ENCODE measurements around the gene CEP85L. TPM values are rescaled to one million over a fixed set of nuclear protein-coding genes. Genes with fewer than 3 reads are reported as not detected.

CEP85L gene
- polyA plus RNA-seq, 1 donor: 4.3 TPM

DNA sequence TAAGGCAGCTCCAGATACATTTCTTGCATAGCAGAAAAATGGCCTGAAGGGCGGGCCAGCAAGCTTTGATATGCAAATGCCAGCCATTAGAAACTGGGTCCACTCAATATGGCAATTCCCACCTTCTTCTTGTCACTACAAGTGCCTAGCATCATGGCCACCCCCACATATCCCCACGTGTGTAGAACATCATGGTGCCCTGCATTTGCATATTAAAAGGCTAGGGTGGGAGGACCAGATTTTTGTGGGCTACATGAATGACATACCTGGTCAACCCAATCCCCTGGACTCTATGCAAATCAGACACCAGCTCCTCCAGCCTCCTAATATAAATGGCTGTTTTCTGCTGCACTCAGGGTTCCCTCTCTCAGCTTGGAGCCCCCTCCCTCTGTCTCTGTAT is 71.6 kb downstream of the CEP85L start:
- Histone ChIP-seq H3K4me1 (ENCODE audit: control insufficient read depth, insufficient read depth, low read length) (no peaks in the 10 kb centered on the region), H3K9me3 (ENCODE audit: control insufficient read depth, low read depth, low read length) (peaks cover 7% of the 10 kb centered on the region), H3K27me3 (ENCODE audit: control insufficient read depth, insufficient read depth, low read length) (no peaks in the 10 kb centered on the region), H3K27ac (ENCODE audit: low read length) (no peak overlapping the region), H3K4me3 (ENCODE audit: low read length) (no peak overlapping the region), H3K36me3 (ENCODE audit: control insufficient read depth, insufficient read depth, low read length) (no peaks in the 10 kb centered on the region)
- DNase-seq: no peak
- no CpG with 5 or more reads among the region's 2 CpGs for WGBS (ENCODE audit: insufficient coverage, low lambda C conversion rate)

DNA sequence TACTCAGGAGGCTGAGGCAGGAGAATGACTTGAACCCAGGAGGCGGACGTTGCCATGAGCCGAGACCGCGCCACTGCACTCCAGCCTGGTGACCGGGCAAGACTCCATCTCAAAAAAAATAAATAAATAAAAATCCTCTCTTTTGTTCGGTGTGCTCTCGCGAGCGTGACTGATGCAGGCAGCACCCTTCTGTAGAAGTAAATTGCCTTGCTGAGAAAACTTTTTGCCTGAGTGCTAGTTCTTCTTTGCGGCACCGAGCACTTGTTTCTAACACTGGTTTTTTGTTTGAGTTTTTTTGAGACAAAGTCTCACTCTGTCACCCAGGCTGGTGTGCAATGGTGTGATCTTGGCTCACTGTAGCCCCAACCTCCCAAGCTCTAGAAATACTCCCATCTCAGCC is 72.8 kb downstream of the CEP85L start:
- no peak overlapping the region for H3K4me3 ChIP-seq (ENCODE audit: low read length)
- WGBS (ENCODE audit: insufficient coverage, low lambda C conversion rate): no CpG with 5 or more reads among the region's 12 CpGs
- H3K4me1 ChIP-seq (ENCODE audit: control insufficient read depth, insufficient read depth, low read length): no peaks in the 10 kb centered on the region
- no peak for DNase-seq
- H3K27ac ChIP-seq (ENCODE audit: low read length): no peak overlapping the region
- H3K27me3 ChIP-seq (ENCODE audit: control insufficient read depth, insufficient read depth, low read length): no peaks in the 10 kb centered on the region
- H3K9me3 ChIP-seq (ENCODE audit: control insufficient read depth, low read depth, low read length): peaks cover 12% of the 10 kb centered on the region
- no peaks in the 10 kb centered on the region for H3K36me3 ChIP-seq (ENCODE audit: control insufficient read depth, insufficient read depth, low read length)

DNA sequence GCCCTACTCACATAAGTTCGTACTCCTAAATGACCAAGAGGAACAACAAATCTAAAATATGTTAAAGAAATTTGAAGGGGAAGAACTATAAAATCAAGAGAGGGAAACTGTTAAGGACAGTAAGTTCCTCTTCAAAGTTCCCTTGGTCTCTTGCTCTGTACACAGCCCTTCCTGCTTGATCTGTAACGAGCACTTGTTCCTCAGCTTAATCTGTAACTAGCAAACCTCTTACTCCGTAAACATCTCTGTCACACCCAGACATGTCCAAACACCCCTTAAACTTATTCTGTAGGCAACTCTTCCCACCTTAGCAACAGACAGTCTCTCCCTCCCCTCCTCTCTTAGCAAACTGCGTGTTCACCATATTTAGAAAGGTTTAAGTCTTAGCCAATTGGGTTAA is 73.4 kb downstream of the CEP85L start:
- Histone ChIP-seq H3K4me3 (ENCODE audit: low read length) (no peak overlapping the region), H3K9me3 (ENCODE audit: control insufficient read depth, low read depth, low read length) (peaks cover 12% of the 10 kb centered on the region), H3K36me3 (ENCODE audit: control insufficient read depth, insufficient read depth, low read length) (no peaks in the 10 kb centered on the region), H3K4me1 (ENCODE audit: control insufficient read depth, insufficient read depth, low read length) (no peaks in the 10 kb centered on the region), H3K27ac (ENCODE audit: low read length) (no peak overlapping the region), H3K27me3 (ENCODE audit: control insufficient read depth, insufficient read depth, low read length) (no peaks in the 10 kb centered on the region)
- DNase-seq: no peak
- WGBS (ENCODE audit: insufficient coverage, low lambda C conversion rate): no CpG with 5 or more reads among the region's 4 CpGs

DNA sequence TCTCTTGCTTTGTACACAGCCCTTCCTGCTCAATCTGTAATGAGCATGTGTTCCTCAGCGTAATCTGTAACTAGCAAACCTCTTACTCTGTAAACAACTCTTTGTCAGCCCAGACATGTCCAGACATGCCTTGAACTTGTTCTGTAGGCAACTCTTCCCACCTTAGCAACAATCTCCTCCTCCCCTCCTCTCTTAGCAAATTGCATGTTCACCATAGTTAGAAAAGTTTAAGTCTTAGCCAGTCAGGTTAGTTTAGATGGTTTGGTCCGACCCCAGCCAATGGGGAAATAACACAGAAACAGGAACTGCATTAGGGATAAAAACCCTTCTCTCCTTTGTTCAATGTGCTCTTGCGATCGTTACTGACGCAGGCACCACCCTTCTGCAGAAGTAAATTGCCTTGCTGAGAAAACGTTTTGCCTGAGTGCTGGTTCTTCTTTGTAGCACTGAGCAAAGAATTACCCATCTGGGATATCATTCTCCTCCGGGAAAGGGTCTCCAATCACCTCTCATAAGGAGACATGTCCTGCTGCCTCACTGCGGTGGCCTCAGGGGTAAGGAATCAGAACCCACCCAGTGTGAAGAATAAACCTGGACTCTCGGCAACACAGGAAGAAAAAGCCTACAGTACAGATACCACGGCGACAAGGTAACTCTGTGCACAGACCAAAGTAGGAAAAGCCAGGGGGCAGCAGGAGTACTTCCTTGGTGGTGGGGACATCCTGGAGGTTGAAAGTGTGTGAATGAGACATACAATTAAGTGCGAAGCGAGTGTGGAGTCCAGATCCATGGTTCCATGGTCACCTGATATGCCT is 77.1 kb downstream of the CEP85L start:
- DNase-seq: no peak
- H3K27ac ChIP-seq (ENCODE audit: low read length): no peak overlapping the region
- 100% methylated on average over 3 of the region's 13 CpGs for WGBS (ENCODE audit: insufficient coverage, low lambda C conversion rate)
- no peak overlapping the region for H3K4me3 ChIP-seq (ENCODE audit: low read length)
- H3K9me3 ChIP-seq (ENCODE audit: control insufficient read depth, low read depth, low read length): peaks cover 12% of the 10 kb centered on the region
- no peaks in the 10 kb centered on the region for H3K27me3 ChIP-seq (ENCODE audit: control insufficient read depth, insufficient read depth, low read length)
- H3K4me1 ChIP-seq (ENCODE audit: control insufficient read depth, insufficient read depth, low read length): no peaks in the 10 kb centered on the region
- H3K36me3 ChIP-seq (ENCODE audit: control insufficient read depth, insufficient read depth, low read length): no peaks in the 10 kb centered on the region

DNA sequence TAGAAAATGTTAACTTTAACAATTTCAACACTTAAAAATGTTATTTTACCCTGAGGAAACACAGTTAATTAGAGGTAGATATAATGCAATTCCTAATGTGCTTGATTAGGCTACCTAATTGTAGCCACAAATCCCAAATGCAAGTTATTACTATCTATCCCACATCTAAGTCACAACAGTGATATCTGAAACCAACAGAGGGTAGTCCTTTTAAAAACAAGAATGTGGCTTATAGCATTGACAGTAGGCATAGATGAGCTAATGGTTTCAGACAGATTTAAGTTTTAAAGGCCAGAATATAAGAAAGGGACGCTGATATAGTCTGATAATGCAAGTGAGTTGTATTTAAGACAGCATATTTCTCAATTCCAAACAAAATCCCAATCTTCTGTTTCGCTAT is 80.3 kb downstream of the CEP85L start:
- peaks cover 5% of the 10 kb centered on the region for H3K9me3 ChIP-seq (ENCODE audit: control insufficient read depth, low read depth, low read length)
- no peak for DNase-seq
- H3K27ac ChIP-seq (ENCODE audit: low read length): no peak overlapping the region
- H3K27me3 ChIP-seq (ENCODE audit: control insufficient read depth, insufficient read depth, low read length): no peaks in the 10 kb centered on the region
- WGBS (ENCODE audit: insufficient coverage, low lambda C conversion rate): 100% methylated on average over 2 of the region's 2 CpGs
- H3K4me3 ChIP-seq (ENCODE audit: low read length): no peak overlapping the region
- H3K4me1 ChIP-seq (ENCODE audit: control insufficient read depth, insufficient read depth, low read length): no peaks in the 10 kb centered on the region
- H3K36me3 ChIP-seq (ENCODE audit: control insufficient read depth, insufficient read depth, low read length): no peaks in the 10 kb centered on the region

DNA sequence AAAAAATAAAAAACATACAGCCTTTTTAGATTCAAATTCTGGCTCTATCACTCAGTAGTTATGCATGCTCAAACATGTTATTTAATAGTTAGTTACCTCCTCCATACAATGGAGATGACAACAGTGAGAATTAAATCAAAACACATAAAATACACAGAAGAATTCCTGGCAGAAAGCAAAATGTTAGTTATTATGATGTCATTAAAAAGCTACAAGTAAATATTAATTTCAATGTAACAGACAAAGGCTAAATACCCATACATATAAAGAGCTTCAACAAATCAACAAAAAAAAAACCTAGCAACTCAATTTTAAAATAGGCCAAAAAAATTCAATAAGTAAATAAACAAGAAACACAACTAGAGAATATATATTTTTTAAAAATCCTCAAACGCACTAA is 81.9 kb downstream of the CEP85L start:
- no peak overlapping the region for H3K4me3 ChIP-seq (ENCODE audit: low read length)
- DNase-seq: no peak
- H3K9me3 ChIP-seq (ENCODE audit: control insufficient read depth, low read depth, low read length): peaks cover 2% of the 10 kb centered on the region
- H3K27ac ChIP-seq (ENCODE audit: low read length): no peak overlapping the region
- no peaks in the 10 kb centered on the region for H3K36me3 ChIP-seq (ENCODE audit: control insufficient read depth, insufficient read depth, low read length)
- H3K27me3 ChIP-seq (ENCODE audit: control insufficient read depth, insufficient read depth, low read length): no peaks in the 10 kb centered on the region
- WGBS (ENCODE audit: insufficient coverage, low lambda C conversion rate): no CpG with 5 or more reads among the region's 1 CpG
- no peaks in the 10 kb centered on the region for H3K4me1 ChIP-seq (ENCODE audit: control insufficient read depth, insufficient read depth, low read length)

DNA sequence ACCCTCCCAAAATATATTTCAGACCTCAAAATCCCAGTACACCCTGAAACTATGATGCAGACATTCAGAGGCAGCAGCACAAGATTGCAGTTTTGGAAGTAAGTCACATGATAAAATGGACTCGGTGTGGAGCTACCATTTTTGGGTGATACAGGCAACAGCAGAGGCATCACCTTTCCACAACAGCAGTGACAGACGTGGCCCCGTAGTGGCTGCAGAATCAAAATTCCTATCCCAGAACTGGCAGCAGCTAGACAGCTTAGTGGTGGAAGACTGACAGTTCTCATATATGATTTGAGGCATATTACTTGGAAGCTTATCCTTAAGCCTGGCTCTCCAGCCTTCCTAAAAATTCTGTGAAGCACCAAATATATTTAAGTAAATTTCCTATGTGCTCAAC is 83.4 kb downstream of the CEP85L start:
- H3K9me3 ChIP-seq (ENCODE audit: control insufficient read depth, low read depth, low read length): no peaks in the 10 kb centered on the region

DNA sequence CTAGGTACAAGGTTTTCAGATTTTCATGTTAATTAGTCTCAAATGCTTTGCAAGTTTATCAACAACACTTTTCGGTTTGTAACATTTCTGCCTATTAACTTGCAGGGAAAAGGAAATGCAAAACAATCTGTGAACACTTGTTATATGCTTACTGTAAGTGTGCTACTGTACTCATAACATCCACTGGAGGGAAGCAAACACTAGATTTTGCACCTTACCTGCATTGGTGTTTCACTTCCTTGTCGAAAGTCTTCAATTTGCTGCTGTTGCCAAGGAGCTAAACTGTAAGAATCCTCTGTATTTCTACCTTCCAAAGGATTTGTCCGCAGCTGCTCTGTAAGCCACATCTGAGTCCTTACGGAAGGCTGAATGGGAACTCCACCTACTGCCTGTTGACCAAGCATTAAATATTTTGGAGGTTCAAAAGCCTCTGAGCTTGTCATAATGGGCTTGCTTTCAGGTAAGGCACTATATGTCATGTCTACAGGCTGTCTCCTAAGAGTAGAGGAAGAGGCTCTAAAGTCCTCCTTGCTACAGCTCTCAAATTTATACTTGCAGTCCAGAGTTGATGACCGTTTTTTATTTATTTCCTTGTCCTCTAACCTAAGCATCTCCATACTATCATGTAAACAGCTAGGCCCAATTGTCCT is 86.0 kb downstream of the CEP85L start:
- H3K4me3 ChIP-seq (ENCODE audit: low read length): no peak overlapping the region
- H3K9me3 ChIP-seq (ENCODE audit: control insufficient read depth, low read depth, low read length): no peaks in the 10 kb centered on the region
- H3K4me1 ChIP-seq (ENCODE audit: control insufficient read depth, insufficient read depth, low read length): no peaks in the 10 kb centered on the region
- no peaks in the 10 kb centered on the region for H3K27me3 ChIP-seq (ENCODE audit: control insufficient read depth, insufficient read depth, low read length)
- H3K36me3 ChIP-seq (ENCODE audit: control insufficient read depth, insufficient read depth, low read length): no peaks in the 10 kb centered on the region
- H3K27ac ChIP-seq (ENCODE audit: low read length): no peak overlapping the region
- DNase-seq: peak; percentile 27
- 68% methylated on average over 2 of the region's 5 CpGs for WGBS (ENCODE audit: insufficient coverage, low lambda C conversion rate)

More for the DNA sequence above, 83.4 kb downstream of the CEP85L start:
- H3K4me3 ChIP-seq (ENCODE audit: low read length): no peak overlapping the region
- H3K27me3 ChIP-seq (ENCODE audit: control insufficient read depth, insufficient read depth, low read length): no peaks in the 10 kb centered on the region
- DNase-seq: no peak
- H3K4me1 ChIP-seq (ENCODE audit: control insufficient read depth, insufficient read depth, low read length): no peaks in the 10 kb centered on the region
- no CpG with 5 or more reads among the region's 3 CpGs for WGBS (ENCODE audit: insufficient coverage, low lambda C conversion rate)
- H3K27ac ChIP-seq (ENCODE audit: low read length): no peak overlapping the region
- H3K36me3 ChIP-seq (ENCODE audit: control insufficient read depth, insufficient read depth, low read length): no peaks in the 10 kb centered on the region

DNA sequence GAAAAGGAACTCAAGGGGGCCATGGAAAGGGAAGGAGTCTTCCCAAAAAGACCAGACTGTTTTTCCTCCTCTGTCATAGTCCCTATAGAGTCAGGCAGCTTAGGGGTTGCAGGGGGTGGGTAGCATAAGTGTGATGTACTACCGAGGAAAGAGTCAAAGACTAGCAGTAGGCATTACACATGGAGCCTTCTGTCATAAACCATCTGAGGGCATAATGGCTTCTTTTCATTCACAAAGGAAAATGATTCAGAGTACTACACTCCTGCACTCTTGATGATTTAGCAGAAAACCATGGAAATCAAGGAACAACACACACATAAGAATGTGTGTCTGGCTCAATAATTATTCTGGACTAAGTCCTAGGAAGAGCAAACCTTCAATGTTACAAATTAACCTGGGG is 88.4 kb downstream of the CEP85L start:
- no peak for DNase-seq
- no peak overlapping the region for H3K27ac ChIP-seq (ENCODE audit: low read length)
- no peaks in the 10 kb centered on the region for H3K9me3 ChIP-seq (ENCODE audit: control insufficient read depth, low read depth, low read length)
- H3K4me3 ChIP-seq (ENCODE audit: low read length): no peak overlapping the region
- no peaks in the 10 kb centered on the region for H3K27me3 ChIP-seq (ENCODE audit: control insufficient read depth, insufficient read depth, low read length)
- H3K36me3 ChIP-seq (ENCODE audit: control insufficient read depth, insufficient read depth, low read length): no peaks in the 10 kb centered on the region
- WGBS (ENCODE audit: insufficient coverage, low lambda C conversion rate): no CpG with 5 or more reads among the region's 1 CpG
- H3K4me1 ChIP-seq (ENCODE audit: control insufficient read depth, insufficient read depth, low read length): no peaks in the 10 kb centered on the region

DNA sequence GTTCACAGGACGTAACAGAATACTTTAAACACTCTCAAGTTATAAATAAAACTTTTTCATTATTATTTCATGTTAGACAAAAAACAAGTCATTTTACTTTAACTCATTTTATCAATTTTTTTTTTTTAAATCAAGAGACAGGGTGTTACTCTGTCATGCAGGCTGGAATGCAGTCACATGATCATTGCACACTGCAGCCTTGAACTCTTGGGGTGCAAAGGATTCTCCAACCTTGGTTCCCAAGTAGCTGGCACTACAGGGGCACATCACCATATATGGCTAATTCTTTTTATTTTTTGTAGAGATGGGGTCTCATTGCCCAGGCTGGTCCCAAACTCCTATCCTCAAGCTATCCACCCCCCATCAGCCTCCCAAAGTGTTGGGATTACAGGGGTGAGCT is 89.1 kb downstream of the CEP85L start:
- 89% methylated on average over 1 of the region's 1 CpG for WGBS (ENCODE audit: insufficient coverage, low lambda C conversion rate)
- H3K27me3 ChIP-seq (ENCODE audit: control insufficient read depth, insufficient read depth, low read length): no peaks in the 10 kb centered on the region
- DNase-seq: no peak
- H3K4me1 ChIP-seq (ENCODE audit: control insufficient read depth, insufficient read depth, low read length): no peaks in the 10 kb centered on the region
- no peaks in the 10 kb centered on the region for H3K9me3 ChIP-seq (ENCODE audit: control insufficient read depth, low read depth, low read length)
- H3K4me3 ChIP-seq (ENCODE audit: low read length): no peak overlapping the region
- H3K27ac ChIP-seq (ENCODE audit: low read length): no peak overlapping the region
- no peaks in the 10 kb centered on the region for H3K36me3 ChIP-seq (ENCODE audit: control insufficient read depth, insufficient read depth, low read length)

DNA sequence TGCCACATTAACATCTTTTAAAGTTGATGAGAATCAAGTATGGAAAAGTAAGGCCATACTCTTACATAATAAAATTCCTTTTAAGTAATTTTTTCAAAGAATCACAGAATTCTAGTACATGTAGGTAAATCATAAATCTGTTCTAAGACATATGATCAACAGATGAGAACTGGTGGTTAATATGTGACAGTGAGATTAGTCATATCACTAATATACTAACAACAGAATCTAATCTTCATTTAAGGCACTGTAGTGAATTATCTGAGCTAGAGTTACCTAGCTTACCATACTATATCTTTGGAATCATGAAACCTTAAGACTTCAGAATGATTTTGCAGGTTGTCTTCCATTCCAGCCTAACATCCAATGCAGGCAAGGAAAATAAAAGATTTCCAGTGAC is 91.7 kb downstream of the CEP85L start:
- no peak for DNase-seq
- Histone ChIP-seq H3K27me3 (ENCODE audit: control insufficient read depth, insufficient read depth, low read length) (no peaks in the 10 kb centered on the region), H3K27ac (ENCODE audit: low read length) (no peak overlapping the region), H3K36me3 (ENCODE audit: control insufficient read depth, insufficient read depth, low read length) (no peaks in the 10 kb centered on the region), H3K4me3 (ENCODE audit: low read length) (no peak overlapping the region), H3K4me1 (ENCODE audit: control insufficient read depth, insufficient read depth, low read length) (no peaks in the 10 kb centered on the region), H3K9me3 (ENCODE audit: control insufficient read depth, low read depth, low read length) (no peaks in the 10 kb centered on the region)
